Measurements from ENCODE around the gene DLGAP1.

- TF ChIP-seq CTCF (IDR thresholded peaks at IDR 0.05) (no peak), POLR2A (IDR thresholded peaks at IDR 0.05) (no peak)
Observed at GRCh38 chr18:3742541-3742940, 712.6 kb downstream of the DLGAP1 start.
